MM.1S (cell line): Measurements from ENCODE around the gene GLP1R.

Source experiments
- DNase-seq: peaks from one replicate; pipeline ENCODE4 v3.0.0-alpha.2; 2015
- H2AFZ ChIP-seq: fragments of 300-600 bp; sonication (generic); 2 replicates; pipeline ENCODE4 v1.6.0; 2016; ENCODE audit warnings: antibody characterized with exemption, low read length
- H3F3A ChIP-seq: fragments of 300-600 bp; sonication (generic); 2 replicates; pipeline ENCODE4 v1.6.1; 2016; ENCODE audit warnings: mild to moderate bottlenecking, antibody characterized with exemption, low read length, moderate library complexity, mixed read lengths; ENCODE audit not compliant: insufficient read depth
- H3K27ac ChIP-seq: fragments of 300-600 bp; sonication (generic); 2 replicates; pipeline ENCODE4 v1.5.1; 2016; ENCODE audit warnings: mild to moderate bottlenecking, low read length
- H3K27me3 ChIP-seq: fragments of 300-600 bp; sonication (generic); replicated peaks from 2 replicates; pipeline ENCODE4 v1.6.0; 2016; ENCODE audit warnings: low read length; ENCODE audit not compliant: insufficient read depth
- H3K36me3 ChIP-seq: fragments of 300-600 bp; sonication (generic); replicated peaks from 2 replicates; pipeline ENCODE4 v1.6.1; 2016; ENCODE audit warnings: mild to moderate bottlenecking, low read length, mixed read lengths; ENCODE audit not compliant: insufficient read depth
- H3K4me1 ChIP-seq: fragments of 300-600 bp; sonication (generic); 2 replicates; pipeline ENCODE4 v1.6.1; 2016; ENCODE audit warnings: low read length, mixed read lengths
- H3K4me2 ChIP-seq: fragments of 300-600 bp; sonication (generic); 2 replicates; pipeline ENCODE4 v1.6.0; 2016; ENCODE audit warnings: low read depth, low read length
- H3K4me3 ChIP-seq: fragments of 300-600 bp; sonication (generic); 2 replicates; pipeline ENCODE4 v1.5.1; 2016; ENCODE audit warnings: low read length, mixed read lengths
- H3K79me2 ChIP-seq: fragments of 300-600 bp; sonication (generic); 2 replicates; pipeline ENCODE4 v1.6.1; 2016; ENCODE audit warnings: mixed run types, low read length, mixed read lengths
- H3K9ac ChIP-seq: fragments of 300-600 bp; sonication (generic); 2 replicates; pipeline ENCODE4 v1.6.1; 2016; ENCODE audit warnings: low read length, mixed read lengths
- H3K9me2 ChIP-seq: fragments of 300-600 bp; sonication (generic); replicated peaks from 2 replicates; pipeline ENCODE4 v1.6.1; 2016; ENCODE audit warnings: mild to moderate bottlenecking, low read length, mixed read lengths; ENCODE audit not compliant: insufficient read depth
- H3K9me3 ChIP-seq: fragments of 300-600 bp; sonication (generic); replicated peaks from 2 replicates; pipeline ENCODE4 v1.6.1; 2016; ENCODE audit warnings: mild to moderate bottlenecking, low read length, mixed read lengths; ENCODE audit not compliant: insufficient read depth
- H4K20me1 ChIP-seq: fragments of 300-600 bp; sonication (generic); 2 replicates; pipeline ENCODE4 v1.6.1; 2016; ENCODE audit warnings: mild to moderate bottlenecking, low read length, moderate library complexity, mixed read lengths; ENCODE audit not compliant: insufficient read depth
- CTCF ChIP-seq: fragments of 300-600 bp; sonication (generic); IDR thresholded peaks from 2 replicates; pipeline ENCODE4 v1.5.1; 2016; ENCODE audit warnings: antibody characterized with exemption, low read length, mixed read lengths
- EZH2 ChIP-seq: fragments of 300-600 bp; sonication (generic); optimal IDR thresholded peaks from 2 replicates; pipeline ENCODE3; 2017; ENCODE audit warnings: low read depth, mild to moderate bottlenecking, antibody characterized with exemption, low read length, mixed read lengths
- EZH2phosphoT487 ChIP-seq: fragments of 300-600 bp; sonication (generic); IDR thresholded peaks from 2 replicates; pipeline ENCODE4 v1.6.1; 2018; ENCODE audit warnings: antibody characterized with exemption, low read length

Gene GLP1R

GRCh38 chr6:39050453-39051112, 2.0 kb downstream of the GLP1R start:
- no peak overlapping the region for H3K4me2 ChIP-seq
- H3K4me3 ChIP-seq, result no peak overlapping the region
- no peaks in the 10 kb centered on the region for H3K9me2 ChIP-seq
- H3K36me3 ChIP-seq, result no peaks in the 10 kb centered on the region
- H3K9me3 ChIP-seq, result no peaks in the 10 kb centered on the region
- H3K4me1 ChIP-seq, result no peaks in the 10 kb centered on the region
- H2AFZ ChIP-seq, result no peak overlapping the region
- no peak overlapping the region for H3K9ac ChIP-seq
- no peaks in the 10 kb centered on the region for H3K79me2 ChIP-seq
- DNase-seq, result no peak
- H4K20me1 ChIP-seq, result no peaks in the 10 kb centered on the region
- H3F3A ChIP-seq, result no peaks in the 10 kb centered on the region
- no peak overlapping the region for H3K27ac ChIP-seq
- no peak for TF ChIP-seq EZH2
- no peak for TF ChIP-seq EZH2phosphoT487
- no peak for TF ChIP-seq CTCF
- H3K27me3 ChIP-seq, result peaks cover 8% of the 10 kb centered on the region; the same call in 1 of the 2 replicates

- no peak overlapping the region for H2AFZ ChIP-seq
- no peak overlapping the region for H3K4me3 ChIP-seq
- H4K20me1 ChIP-seq, result no peaks in the 10 kb centered on the region
- no peak overlapping the region for H3K27ac ChIP-seq
- no peak for DNase-seq
- H3K36me3 ChIP-seq, result no peaks in the 10 kb centered on the region
- H3F3A ChIP-seq, result no peaks in the 10 kb centered on the region
- no peaks in the 10 kb centered on the region for H3K79me2 ChIP-seq
- TF ChIP-seq EZH2 (no peak), EZH2phosphoT487 (no peak), CTCF (no peak)
- H3K9ac ChIP-seq, result no peak overlapping the region
- H3K4me2 ChIP-seq, result no peak overlapping the region
- H3K9me3 ChIP-seq, result no peaks in the 10 kb centered on the region
- no peaks in the 10 kb centered on the region for H3K9me2 ChIP-seq
- H3K4me1 ChIP-seq, result no peaks in the 10 kb centered on the region
- H3K27me3 ChIP-seq, result peaks cover 8% of the 10 kb centered on the region; the same call in 1 of the 2 replicates
These were observed 3.0 kb downstream of the GLP1R start for GRCh38 chr6:39051399-39052122.

- Histone ChIP-seq H3K9ac (no peak overlapping the region), H3K4me2 (no peak overlapping the region), H3K27ac (no peak overlapping the region), H3K4me1 (no peaks in the 10 kb centered on the region), H3K4me3 (no peak overlapping the region), H3K36me3 (no peaks in the 10 kb centered on the region), H3K9me3 (no peaks in the 10 kb centered on the region), H3K9me2 (no peaks in the 10 kb centered on the region), H3K79me2 (no peaks in the 10 kb centered on the region), H4K20me1 (no peaks in the 10 kb centered on the region), H3K27me3 (0 out of 2 replicates have a peak, but pooled peaks cover 8% of the 10 kb centered on the region), H3F3A (no peaks in the 10 kb centered on the region), H2AFZ (no peak overlapping the region)
- DNase-seq, result no peak
- TF ChIP-seq EZH2, result no peak
- TF ChIP-seq CTCF, result no peak
- TF ChIP-seq EZH2phosphoT487, result no peak
These were observed 4.5 kb downstream of the GLP1R start for GRCh38 chr6:39053016-39053624.
